Measurements from ENCODE around the gene SP1. TPM values are rescaled to one million over a fixed set of nuclear protein-coding genes. Genes with fewer than 3 reads are reported as not detected.

The SP1 gene
- total RNA-seq, 1 experiment from 2014 or later, result 83.3 TPM

DNA sequence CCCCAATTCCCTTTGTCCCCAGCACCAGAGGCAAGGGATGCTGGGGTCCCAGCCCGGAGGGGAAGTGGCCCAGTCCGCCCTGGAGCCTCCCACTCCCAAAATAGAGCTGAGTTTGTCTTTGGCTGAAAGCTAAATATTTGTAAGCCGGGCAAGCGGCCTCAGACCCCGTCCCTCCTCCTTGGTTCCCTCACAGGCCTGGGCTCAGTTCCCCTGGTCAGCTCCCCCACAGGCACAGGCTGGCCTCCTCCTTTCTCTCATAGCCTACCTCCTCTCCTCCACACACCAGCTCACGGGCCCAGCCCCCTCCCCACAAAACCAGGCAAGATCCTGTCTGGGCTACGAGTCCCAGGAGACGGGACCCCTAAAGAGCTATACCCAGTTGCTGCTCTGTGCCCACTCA, 45.2 kb upstream of the SP1 start:
- TF ChIP-seq, protein P1, sequence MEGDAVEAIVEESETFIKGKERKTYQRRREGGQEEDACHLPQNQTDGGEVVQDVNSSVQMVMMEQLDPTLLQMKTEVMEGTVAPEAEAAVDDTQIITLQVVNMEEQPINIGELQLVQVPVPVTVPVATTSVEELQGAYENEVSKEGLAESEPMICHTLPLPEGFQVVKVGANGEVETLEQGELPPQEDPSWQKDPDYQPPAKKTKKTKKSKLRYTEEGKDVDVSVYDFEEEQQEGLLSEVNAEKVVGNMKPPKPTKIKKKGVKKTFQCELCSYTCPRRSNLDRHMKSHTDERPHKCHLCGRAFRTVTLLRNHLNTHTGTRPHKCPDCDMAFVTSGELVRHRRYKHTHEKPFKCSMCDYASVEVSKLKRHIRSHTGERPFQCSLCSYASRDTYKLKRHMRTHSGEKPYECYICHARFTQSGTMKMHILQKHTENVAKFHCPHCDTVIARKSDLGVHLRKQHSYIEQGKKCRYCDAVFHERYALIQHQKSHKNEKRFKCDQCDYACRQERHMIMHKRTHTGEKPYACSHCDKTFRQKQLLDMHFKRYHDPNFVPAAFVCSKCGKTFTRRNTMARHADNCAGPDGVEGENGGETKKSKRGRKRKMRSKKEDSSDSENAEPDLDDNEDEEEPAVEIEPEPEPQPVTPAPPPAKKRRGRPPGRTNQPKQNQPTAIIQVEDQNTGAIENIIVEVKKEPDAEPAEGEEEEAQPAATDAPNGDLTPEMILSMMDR (IDR thresholded peaks at IDR 0.05; ENCODE audit: insufficient read depth in 1 of 2, low read depth in 1 of 2, low read length in 1 of 2, severe bottlenecking in 1 of 2, unreplicated experiment in 1 of 2), result no peak
- peaks cover 11% of the 10 kb centered on the region for H3K4me1 Mint-ChIP-seq (ENCODE audit: low read depth, unreplicated experiment)
- H3K27me3 Mint-ChIP-seq (ENCODE audit: insufficient read depth, unreplicated experiment), result peaks cover 7% of the 10 kb centered on the region
- H3K4me1 ChIP-seq, result 0 out of 2 replicates have a peak, but pooled peaks cover 2% of the 10 kb centered on the region
- no peaks in the 10 kb centered on the region for H3K36me3 Mint-ChIP-seq (ENCODE audit: insufficient read depth, unreplicated experiment)
- H3K4me3 ChIP-seq (ENCODE audit: low read depth, low read length), result no peak overlapping the region
- no peaks in the 10 kb centered on the region for H3K9me3 Mint-ChIP-seq (ENCODE audit: unreplicated experiment)
- ChIA-PET CTCF (interaction anchor here (0.6 to 1.8 kb wide), 5 partner anchors 9 to 166 kb away, joined by 3 to 6 read pairs (median 5); partner anchors contain the start of gene TARBP2), POLR2A (no interaction called here)
- H3K9me3 ChIP-seq, result no peaks in the 10 kb centered on the region
- H3K36me3 ChIP-seq (ENCODE audit: control insufficient read depth, insufficient read depth, low read length), result no peaks in the 10 kb centered on the region
- BruUV-seq (replicated peaks), result no TSS peak
- H3K4me3 Mint-ChIP-seq (ENCODE audit: unreplicated experiment), result no peak overlapping the region
- intact Hi-C loops (cut with micrococcal nuclease; ENCODE audit: unreplicated experiment), result no loop called here
- DNase-seq, result no peak
- no peaks in the 10 kb centered on the region for H3K27me3 ChIP-seq (replicated peaks; ENCODE audit: control insufficient read depth, insufficient read depth, low read length)
- H3K27ac Mint-ChIP-seq (ENCODE audit: unreplicated experiment), result no peak overlapping the region

DNA sequence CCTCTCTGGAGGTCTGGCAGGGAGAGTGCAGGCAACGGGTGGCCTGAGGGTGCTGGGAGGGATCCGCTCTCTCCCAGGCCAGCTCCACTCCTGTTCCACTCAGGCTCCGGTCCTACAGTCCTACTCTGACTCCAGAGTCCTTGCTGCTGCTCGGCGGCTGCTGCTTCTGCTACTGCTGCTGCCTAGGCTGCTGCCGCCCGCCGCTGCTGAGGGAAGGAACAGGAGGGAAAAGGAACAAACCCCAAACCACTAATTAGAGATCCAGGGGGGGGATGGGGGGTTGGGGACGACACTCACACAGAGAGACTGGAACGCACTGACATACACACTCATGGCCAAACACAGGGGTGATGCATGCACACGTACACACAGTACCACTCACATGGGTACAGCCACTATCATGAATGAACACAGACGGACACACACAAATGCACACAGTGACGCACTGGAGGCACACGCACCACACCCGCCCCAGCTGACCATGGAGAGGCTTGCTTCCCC, 43.7 kb upstream of the SP1 start, which contains the start of gene SP7:
TSS of gene SP7 (minus strand) at position 174 of the 501 bp plus-strand sequence. CDS start 708 bp downstream, outside the sequence.
- no TSS peak for BruUV-seq (replicated peaks)
- H3K9me3 ChIP-seq, result no peaks in the 10 kb centered on the region
- no peak within 1 kb of the TSS for H3K4me3 Mint-ChIP-seq (ENCODE audit: unreplicated experiment)
- peaks cover 11% of the 10 kb centered on the region for H3K4me1 Mint-ChIP-seq (ENCODE audit: low read depth, unreplicated experiment)
- TF ChIP-seq, protein P1 (IDR thresholded peaks at IDR 0.05; ENCODE audit: insufficient read depth in 1 of 2, low read depth in 1 of 2, low read length in 1 of 2, severe bottlenecking in 1 of 2, unreplicated experiment in 1 of 2), result no peak
- no peaks in the 10 kb centered on the region for H3K27me3 ChIP-seq (replicated peaks; ENCODE audit: control insufficient read depth, insufficient read depth, low read length)
- intact Hi-C loops (cut with micrococcal nuclease; ENCODE audit: unreplicated experiment), result no loop called here
- H3K4me1 ChIP-seq, result 0 out of 2 replicates have a peak, but pooled peaks cover 2% of the 10 kb centered on the region
- no peaks in the 10 kb centered on the region for H3K36me3 Mint-ChIP-seq (ENCODE audit: insufficient read depth, unreplicated experiment)
- H3K4me3 ChIP-seq (ENCODE audit: low read depth, low read length), result no peak within 1 kb of the TSS
- H3K9me3 Mint-ChIP-seq (ENCODE audit: unreplicated experiment), result no peaks in the 10 kb centered on the region
- POLR2A ChIA-PET, result no interaction called here
- no peak for DNase-seq
- H3K27me3 Mint-ChIP-seq (ENCODE audit: insufficient read depth, unreplicated experiment), result peaks cover 7% of the 10 kb centered on the region
- H3K36me3 ChIP-seq (ENCODE audit: control insufficient read depth, insufficient read depth, low read length), result no peaks in the 10 kb centered on the region
- H3K27ac Mint-ChIP-seq (ENCODE audit: unreplicated experiment), result no peak within 1 kb of the TSS
- CTCF ChIA-PET, result interaction anchor here (1.8 kb wide), 1 partner anchor 9 kb away, joined by 6 read pairs; no protein-coding TSS in a partner anchor

DNA sequence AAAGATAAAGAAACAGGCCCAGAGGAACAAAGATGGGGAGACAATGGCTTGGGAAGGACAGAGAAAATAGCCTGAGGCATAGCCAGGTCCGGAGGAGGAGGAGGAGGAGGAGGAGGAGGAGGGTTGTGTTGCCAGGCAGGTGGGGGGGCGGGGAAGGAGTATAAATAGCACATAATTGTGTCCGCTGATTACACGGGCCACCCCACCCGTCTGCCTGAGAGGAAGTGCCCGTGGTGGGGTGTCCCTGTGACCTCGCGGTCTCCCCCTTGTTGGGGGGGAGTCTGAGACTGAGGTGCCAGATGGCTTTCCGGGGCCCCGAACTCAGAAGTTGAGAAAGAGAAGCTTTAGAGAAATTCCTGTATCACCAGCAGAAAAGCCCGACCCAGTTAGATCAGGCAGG, 42.0 kb upstream of the SP1 start:
- no peak overlapping the region for H3K4me3 ChIP-seq (ENCODE audit: low read depth, low read length)
- H3K27me3 Mint-ChIP-seq (ENCODE audit: insufficient read depth, unreplicated experiment), result peaks cover 7% of the 10 kb centered on the region
- H3K4me1 Mint-ChIP-seq (ENCODE audit: low read depth, unreplicated experiment), result peaks cover 11% of the 10 kb centered on the region
- ChIA-PET CTCF (no interaction called here), POLR2A (no interaction called here)
- peak overlapping the region; percentile 2 for H3K27ac Mint-ChIP-seq (ENCODE audit: unreplicated experiment)
- H3K27me3 ChIP-seq (replicated peaks; ENCODE audit: control insufficient read depth, insufficient read depth, low read length), result no peaks in the 10 kb centered on the region
- 0 out of 2 replicates have a peak, but pooled peaks cover 2% of the 10 kb centered on the region for H3K4me1 ChIP-seq
- no peaks in the 10 kb centered on the region for H3K36me3 ChIP-seq (ENCODE audit: control insufficient read depth, insufficient read depth, low read length)
- H3K36me3 Mint-ChIP-seq (ENCODE audit: insufficient read depth, unreplicated experiment), result no peaks in the 10 kb centered on the region
- no peak for DNase-seq
- TF ChIP-seq, protein P1 (IDR thresholded peaks at IDR 0.05; ENCODE audit: insufficient read depth in 1 of 2, low read depth in 1 of 2, low read length in 1 of 2, severe bottlenecking in 1 of 2, unreplicated experiment in 1 of 2), result no peak
- no peaks in the 10 kb centered on the region for H3K9me3 Mint-ChIP-seq (ENCODE audit: unreplicated experiment)
- intact Hi-C loops (cut with micrococcal nuclease; ENCODE audit: unreplicated experiment), result no loop called here
- no peaks in the 10 kb centered on the region for H3K9me3 ChIP-seq
- peak overlapping the region; percentile 0 for H3K4me3 Mint-ChIP-seq (ENCODE audit: unreplicated experiment)
- no TSS peak for BruUV-seq (replicated peaks)
